NT2/D1 (cell line): ENCODE measurements around the gene EPHB4.

Source experiments
- DNase-seq: peaks from one replicate; pipeline ENCODE4 v3.0.0-alpha.2; 2011; ENCODE audit warnings: low read depth, low spot score
- H3K27me3 ChIP-seq: 2 replicates; pipeline ENCODE4 v1.6.0; 2011; ENCODE audit warnings: mild to moderate bottlenecking; ENCODE audit not compliant: insufficient read length, insufficient read depth
- H3K36me3 ChIP-seq: 2 replicates; pipeline ENCODE4 v1.6.1; 2011; ENCODE audit warnings: mild to moderate bottlenecking, low read length, mixed read lengths; ENCODE audit not compliant: insufficient read depth, insufficient read length
- H3K4me1 ChIP-seq: 2 replicates; pipeline ENCODE4 v1.5.1; 2011; ENCODE audit not compliant: insufficient read depth, insufficient read length
- H3K4me3 ChIP-seq: 2 replicates; pipeline ENCODE4 v1.5.1; 2011; ENCODE audit warnings: low read depth; ENCODE audit not compliant: insufficient read length
- H3K9ac ChIP-seq: 2 replicates; pipeline ENCODE4 v1.6.0; 2011; ENCODE audit warnings: low read depth; ENCODE audit not compliant: insufficient read length
- H3K9me3 ChIP-seq: 2 replicates; pipeline ENCODE4 v1.5.1; 2011; ENCODE audit warnings: mild to moderate bottlenecking, low read length; ENCODE audit not compliant: insufficient read depth
- SUZ12 ChIP-seq: IDR thresholded peaks from 2 replicates; pipeline ENCODE4 v1.6.1; 2011; ENCODE audit not compliant: insufficient read length, insufficient read depth; ENCODE audit errors: extremely low read depth
- YY1 ChIP-seq: IDR thresholded peaks from 2 replicates; pipeline ENCODE4 v1.6.1; 2011; ENCODE audit not compliant: insufficient read length, insufficient read depth
- ZNF274 ChIP-seq: IDR thresholded peaks from 2 replicates; pipeline ENCODE4 v1.6.1; 2011; ENCODE audit warnings: mild to moderate bottlenecking, low read depth, low read length

EPHB4 gene

DNA sequence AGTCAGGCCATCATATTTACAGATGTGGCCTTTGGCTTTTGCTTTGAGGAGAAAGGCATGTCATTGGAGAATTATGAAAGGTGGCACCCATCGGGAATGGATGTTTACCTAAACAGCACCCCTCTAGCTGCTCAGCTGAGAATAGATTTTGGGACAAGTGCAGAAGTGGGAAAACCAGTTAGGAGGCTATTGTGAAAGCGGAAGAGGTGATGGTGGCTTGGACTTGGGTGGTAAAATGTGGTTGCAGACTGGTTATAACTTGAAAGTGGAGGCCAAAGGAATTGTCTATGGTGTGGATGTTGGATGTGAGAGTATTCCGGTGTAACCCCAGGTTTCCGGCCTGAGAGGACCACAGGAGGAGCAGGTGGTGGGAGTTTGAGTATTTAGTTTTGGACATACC is 20.0 kb upstream of the EPHB4 start:
- no peak for TF ChIP-seq SUZ12
- no peak overlapping the region for H3K4me3 ChIP-seq
- DNase-seq = no peak
- no peaks in the 10 kb centered on the region for H3K4me1 ChIP-seq
- H3K27me3 ChIP-seq = no peaks in the 10 kb centered on the region
- H3K36me3 ChIP-seq = peaks cover 2% of the 10 kb centered on the region
- no peak overlapping the region for H3K9ac ChIP-seq
- no peaks in the 10 kb centered on the region for H3K9me3 ChIP-seq

DNA sequence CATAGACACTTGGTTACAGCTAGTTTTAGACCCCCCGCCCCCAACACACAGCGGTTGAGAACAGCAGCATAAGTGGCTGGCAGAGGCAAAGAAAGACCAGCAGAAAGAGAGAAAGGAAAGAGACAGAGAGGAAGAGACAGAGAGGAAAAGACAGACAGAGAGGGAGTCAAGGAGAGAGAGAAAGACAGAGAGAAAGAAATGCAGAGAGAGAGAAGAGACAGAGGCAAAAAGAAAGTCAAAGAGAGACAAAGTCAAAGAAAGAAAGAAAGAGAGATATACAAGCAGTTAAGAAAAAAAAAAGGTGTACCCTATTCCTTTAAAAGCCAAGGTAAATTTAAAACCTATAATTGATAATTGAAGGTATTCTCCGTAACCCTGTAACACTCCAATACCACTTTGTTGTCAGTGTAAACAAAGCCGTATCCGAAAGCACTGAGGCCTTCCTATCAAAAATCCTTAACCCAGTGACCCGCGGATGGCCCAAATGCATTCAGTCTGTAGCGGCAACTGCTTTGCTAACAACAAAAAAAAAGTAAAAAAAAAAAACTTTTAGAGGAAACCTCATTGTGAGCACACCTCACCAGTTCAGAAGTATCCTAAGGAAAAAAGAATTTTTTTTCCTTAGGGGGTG is 13.3 kb upstream of the EPHB4 start:
- no peaks in the 10 kb centered on the region for H3K27me3 ChIP-seq
- TF ChIP-seq SUZ12 = no peak
- no peak for TF ChIP-seq ZNF274
- no peak for TF ChIP-seq YY1
- no peak overlapping the region for H3K9ac ChIP-seq

DNA sequence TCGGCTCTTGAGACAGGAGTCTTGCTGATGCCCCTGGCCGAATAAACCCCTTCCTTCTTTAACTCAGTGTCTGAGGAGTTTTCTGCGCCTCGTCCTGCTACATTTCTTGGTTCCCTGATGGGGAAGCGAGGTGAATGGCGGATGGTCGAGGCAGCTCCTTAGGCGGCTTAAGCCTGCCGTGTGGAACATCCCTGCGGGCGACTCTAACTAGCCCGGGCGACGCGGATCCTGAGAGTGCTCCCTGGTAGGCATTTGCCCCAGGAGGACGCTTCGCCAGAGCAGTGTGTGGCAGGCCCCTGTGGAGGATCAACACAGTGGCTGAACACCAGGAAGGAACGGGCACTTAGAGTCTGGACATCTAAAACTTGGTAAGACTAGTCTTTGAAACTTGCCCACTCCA is 12.0 kb upstream of the EPHB4 start:
- H3K9ac ChIP-seq = no peak overlapping the region
- no peak for TF ChIP-seq ZNF274
- TF ChIP-seq SUZ12 = no peak

More for the DNA sequence above, 13.3 kb upstream of the EPHB4 start:
- no peaks in the 10 kb centered on the region for H3K36me3 ChIP-seq
- no peak for DNase-seq
- H3K4me1 ChIP-seq = no peaks in the 10 kb centered on the region
- no peaks in the 10 kb centered on the region for H3K9me3 ChIP-seq
- no peak overlapping the region for H3K4me3 ChIP-seq

DNA sequence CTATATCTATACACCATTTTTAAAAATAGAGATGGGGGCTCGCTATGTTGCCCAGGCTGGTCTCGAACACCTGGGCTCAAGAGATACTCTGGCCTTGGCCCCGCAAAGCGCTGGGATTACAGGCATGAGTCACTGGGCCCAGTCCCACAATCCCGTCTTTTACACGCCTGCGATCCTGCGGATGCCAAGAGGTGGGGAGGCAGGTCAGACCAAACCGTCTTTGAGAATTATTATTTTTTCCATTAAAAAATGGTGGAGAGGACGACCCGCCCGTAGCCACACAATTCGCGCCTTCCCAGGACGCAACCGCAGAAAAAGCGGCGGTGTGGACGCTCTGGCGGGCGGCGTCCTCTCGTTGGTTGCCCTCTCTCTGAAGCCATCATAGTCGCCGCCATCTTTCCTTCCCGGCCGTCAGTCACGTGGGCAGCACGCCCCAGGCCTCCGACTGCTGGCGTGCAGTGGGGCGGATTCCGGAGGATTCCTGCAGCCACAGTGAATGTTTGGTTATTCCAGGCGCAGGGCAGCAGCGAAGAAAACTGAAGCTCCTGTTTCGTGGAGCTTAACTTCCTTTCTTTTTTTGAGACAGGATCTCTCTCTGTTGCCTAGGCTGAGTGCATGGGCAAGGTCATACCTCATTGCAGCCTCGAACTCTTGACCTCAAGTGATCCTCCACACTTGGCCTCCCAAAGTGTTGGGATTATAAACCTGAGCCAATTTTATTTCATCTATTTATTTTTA is 9.9 kb upstream of the EPHB4 start:
- DNase-seq = peak; percentile 92
- TF ChIP-seq ZNF274 (no peak), YY1 (peak; percentile 93), SUZ12 (no peak)

More for the DNA sequence above, 12.0 kb upstream of the EPHB4 start:
- no peak for DNase-seq
- Histone ChIP-seq H3K4me1 (no peaks in the 10 kb centered on the region), H3K9me3 (no peaks in the 10 kb centered on the region), H3K4me3 (no peak overlapping the region), H3K27me3 (no peaks in the 10 kb centered on the region), H3K36me3 (no peaks in the 10 kb centered on the region)

DNA sequence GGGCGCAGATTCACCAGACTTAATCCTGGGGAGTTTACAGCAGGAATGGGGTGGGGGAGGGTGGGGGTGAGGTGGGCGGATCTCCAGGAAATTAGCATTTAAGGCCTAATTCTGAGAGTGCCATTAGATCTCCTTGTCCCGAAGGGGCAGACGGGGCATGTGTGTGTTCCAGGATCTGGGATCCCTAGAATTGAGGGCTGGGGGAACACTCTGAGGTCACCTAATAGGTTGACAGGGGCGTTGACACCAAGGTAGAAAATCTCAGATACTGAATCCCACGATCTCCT is 9.4 kb upstream of the EPHB4 start:
- no peak for DNase-seq
- Histone ChIP-seq H3K9ac (peak overlapping the region; percentile 88), H3K9me3 (no peaks in the 10 kb centered on the region), H3K36me3 (no peaks in the 10 kb centered on the region), H3K4me1 (no peaks in the 10 kb centered on the region), H3K4me3 (peak overlapping the region; percentile 47), H3K27me3 (no peaks in the 10 kb centered on the region)
- no peak for TF ChIP-seq ZNF274
- no peak for TF ChIP-seq SUZ12
- TF ChIP-seq YY1 = no peak

More for the DNA sequence above, 9.9 kb upstream of the EPHB4 start:
- no peaks in the 10 kb centered on the region for H3K27me3 ChIP-seq
- H3K9me3 ChIP-seq = no peaks in the 10 kb centered on the region
- no peaks in the 10 kb centered on the region for H3K36me3 ChIP-seq
- H3K4me1 ChIP-seq = no peaks in the 10 kb centered on the region
- H3K9ac ChIP-seq = peak overlapping the region; percentile 88
- peak overlapping the region; percentile 47 for H3K4me3 ChIP-seq

DNA sequence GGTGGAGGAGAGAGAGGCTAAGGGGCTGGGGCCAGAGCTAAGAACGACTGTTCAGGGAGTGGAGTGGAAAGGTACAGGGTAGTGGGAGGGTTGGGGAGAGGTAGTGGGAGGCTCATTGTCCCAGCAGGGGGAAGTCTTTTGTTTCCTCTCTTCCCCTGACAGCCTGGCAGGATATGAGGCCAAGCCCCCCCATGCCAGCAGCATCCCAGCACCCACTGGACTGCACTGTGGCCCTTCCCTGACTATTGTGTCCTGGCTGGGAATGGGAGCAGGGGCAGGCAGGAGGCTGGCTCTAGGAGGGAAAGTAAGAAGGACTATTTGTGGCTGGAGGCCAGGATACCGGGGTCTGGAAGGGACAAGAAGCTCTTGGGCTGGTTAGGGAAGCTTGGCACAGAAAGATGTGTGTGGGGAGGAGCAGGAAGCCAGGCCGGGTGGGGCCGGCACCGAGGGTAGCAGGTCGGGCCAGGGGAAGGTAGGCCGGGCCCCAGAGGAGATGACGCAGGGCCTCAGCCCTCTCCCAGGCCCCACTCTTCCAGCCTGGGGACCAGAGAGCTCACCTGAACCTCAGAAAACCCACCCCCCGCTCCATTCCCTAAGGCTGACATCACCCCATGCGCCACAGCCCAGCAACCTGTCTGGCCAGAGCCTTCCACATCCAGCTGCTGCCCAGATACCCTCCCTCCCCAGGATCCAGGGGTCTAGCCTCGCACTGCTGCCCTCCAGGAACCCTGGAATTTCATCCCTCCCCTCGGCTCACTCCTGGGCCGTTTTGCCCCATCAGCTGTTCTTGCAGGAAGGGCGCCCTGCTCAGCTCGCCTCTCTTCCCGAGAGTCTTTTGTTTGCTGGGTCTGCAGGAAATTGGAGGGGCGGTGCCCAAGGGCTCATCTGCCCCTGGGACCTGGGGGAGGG is 8.8 kb upstream of the EPHB4 start:
- no peak for TF ChIP-seq ZNF274
- TF ChIP-seq SUZ12 = no peak
- no peak for TF ChIP-seq YY1
- H3K9me3 ChIP-seq = no peaks in the 10 kb centered on the region
- no peaks in the 10 kb centered on the region for H3K27me3 ChIP-seq
- H3K36me3 ChIP-seq = no peaks in the 10 kb centered on the region
- H3K9ac ChIP-seq = peak overlapping the region; percentile 71
- no peaks in the 10 kb centered on the region for H3K4me1 ChIP-seq
- no peak overlapping the region for H3K4me3 ChIP-seq
- peak; percentile 98 for DNase-seq

DNA sequence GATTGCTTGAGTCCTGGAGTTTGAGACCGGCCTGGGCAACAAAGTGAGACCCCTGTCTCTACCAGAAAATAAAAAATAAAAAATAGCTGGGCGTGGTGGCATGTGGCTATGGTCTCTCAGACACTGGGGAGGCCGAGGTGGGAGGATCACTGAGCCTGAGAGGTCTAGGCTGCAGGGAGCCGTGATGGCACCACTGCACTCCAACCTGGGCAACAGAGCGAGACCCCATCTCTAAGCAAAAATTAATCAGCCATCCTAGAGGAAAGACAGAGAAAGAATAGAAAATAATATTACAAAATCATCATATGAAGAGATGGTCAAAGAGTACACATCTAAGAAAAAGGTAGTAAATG is 4.9 kb upstream of the EPHB4 start:
- Histone ChIP-seq H3K9ac (no peak overlapping the region), H3K36me3 (no peaks in the 10 kb centered on the region), H3K4me3 (no peak overlapping the region), H3K4me1 (no peaks in the 10 kb centered on the region), H3K27me3 (no peaks in the 10 kb centered on the region), H3K9me3 (no peaks in the 10 kb centered on the region)
- TF ChIP-seq ZNF274 = no peak
- no peak for TF ChIP-seq YY1
- TF ChIP-seq SUZ12 = no peak
- DNase-seq = no peak
